Measurements from ENCODE around the gene HSD17B14. TPM values are rescaled to one million over a fixed set of nuclear protein-coding genes. Genes with fewer than 3 reads are reported as not detected.

Gene HSD17B14
- total and polyA plus RNA-seq, 2 of the 13 experiments (the other 11 are each of a cell fraction or from before 2014, with no cell fraction given): 0.58 to 1.2 TPM

DNA sequence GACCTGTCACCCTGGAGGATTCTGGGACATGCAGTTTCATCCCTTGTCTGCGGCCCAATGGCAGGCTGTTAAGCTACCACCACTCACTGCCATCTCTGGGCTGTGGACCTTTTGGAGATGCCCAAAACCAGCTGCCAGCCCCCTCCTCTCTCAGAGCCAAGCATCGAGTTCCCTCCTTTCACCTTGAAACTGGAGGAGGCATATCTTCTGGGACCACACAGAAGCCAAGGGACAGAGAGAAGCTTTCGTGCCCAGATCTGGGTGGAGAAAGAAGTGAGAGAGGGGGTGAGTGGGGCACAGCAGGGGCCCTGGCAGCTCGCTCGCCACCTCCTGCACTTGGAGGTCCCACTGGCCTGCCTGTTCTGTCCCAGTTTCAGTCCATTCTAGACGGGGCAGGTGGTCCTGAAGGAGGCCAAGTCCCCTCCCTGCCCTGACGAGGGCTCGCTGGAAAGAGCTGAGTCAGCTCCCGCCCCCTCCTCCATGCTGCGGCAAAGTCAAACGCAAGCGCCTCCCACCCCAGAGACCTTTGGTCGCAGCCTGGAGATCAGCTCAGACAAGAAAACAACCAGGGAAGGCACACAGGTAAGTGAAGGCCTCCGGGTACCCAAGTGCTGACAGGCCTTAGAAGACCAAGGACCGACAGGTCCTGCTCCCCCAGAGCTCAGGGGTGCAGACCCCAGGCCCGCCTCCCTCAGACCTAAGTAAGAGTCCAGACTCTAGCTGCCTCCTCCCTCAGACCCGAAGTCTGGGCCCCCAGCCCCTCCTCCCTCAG lies 29.3 kb downstream of the HSD17B14 start (continued):
- TF ChIP-seq, protein P1, sequence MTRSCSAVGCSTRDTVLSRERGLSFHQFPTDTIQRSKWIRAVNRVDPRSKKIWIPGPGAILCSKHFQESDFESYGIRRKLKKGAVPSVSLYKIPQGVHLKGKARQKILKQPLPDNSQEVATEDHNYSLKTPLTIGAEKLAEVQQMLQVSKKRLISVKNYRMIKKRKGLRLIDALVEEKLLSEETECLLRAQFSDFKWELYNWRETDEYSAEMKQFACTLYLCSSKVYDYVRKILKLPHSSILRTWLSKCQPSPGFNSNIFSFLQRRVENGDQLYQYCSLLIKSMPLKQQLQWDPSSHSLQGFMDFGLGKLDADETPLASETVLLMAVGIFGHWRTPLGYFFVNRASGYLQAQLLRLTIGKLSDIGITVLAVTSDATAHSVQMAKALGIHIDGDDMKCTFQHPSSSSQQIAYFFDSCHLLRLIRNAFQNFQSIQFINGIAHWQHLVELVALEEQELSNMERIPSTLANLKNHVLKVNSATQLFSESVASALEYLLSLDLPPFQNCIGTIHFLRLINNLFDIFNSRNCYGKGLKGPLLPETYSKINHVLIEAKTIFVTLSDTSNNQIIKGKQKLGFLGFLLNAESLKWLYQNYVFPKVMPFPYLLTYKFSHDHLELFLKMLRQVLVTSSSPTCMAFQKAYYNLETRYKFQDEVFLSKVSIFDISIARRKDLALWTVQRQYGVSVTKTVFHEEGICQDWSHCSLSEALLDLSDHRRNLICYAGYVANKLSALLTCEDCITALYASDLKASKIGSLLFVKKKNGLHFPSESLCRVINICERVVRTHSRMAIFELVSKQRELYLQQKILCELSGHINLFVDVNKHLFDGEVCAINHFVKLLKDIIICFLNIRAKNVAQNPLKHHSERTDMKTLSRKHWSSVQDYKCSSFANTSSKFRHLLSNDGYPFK (CRISPR knock-in tag; IDR thresholded peaks at IDR 0.05; ENCODE audit: borderline replicate concordance): no peak
- TF ChIP-seq KMT2A (CRISPR knock-in tag; IDR thresholded peaks at IDR 0.05) (no peak), MIER3 (CRISPR knock-in tag; IDR thresholded peaks at IDR 0.05; ENCODE audit: borderline replicate concordance) (peak; percentile 65; the same call in 1 of the 2 replicates), ZNF781 (CRISPR knock-in tag; IDR thresholded peaks at IDR 0.05; ENCODE audit: borderline replicate concordance, not compliant biosample characterization) (peak; percentile 52), IKZF1 (IDR thresholded peaks at IDR 0.05) (no peak), ZNF446 (CRISPR knock-in tag; IDR thresholded peaks at IDR 0.05) (no peak; the same call in 1 of the 2 replicates), ZNF510 (CRISPR knock-in tag; IDR thresholded peaks at IDR 0.05; ENCODE audit: low read depth) (peak; percentile 75), JUNB (CRISPR knock-in tag; IDR thresholded peaks at IDR 0.05; ENCODE audit: borderline replicate concordance) (no peak), ZEB1 (IDR thresholded peaks at IDR 0.05; ENCODE audit: insufficient replicate concordance, low read depth) (peak; percentile 38), CBX1 (IDR thresholded peaks at IDR 0.05; ENCODE audit: low read depth) (peak; percentile 17), ZBTB20 (CRISPR knock-in tag; IDR thresholded peaks at IDR 0.05; ENCODE audit: borderline replicate concordance, low read depth) (peak; percentile 69; the same call in 1 of the 2 replicates), ZBTB7B (CRISPR knock-in tag; IDR thresholded peaks at IDR 0.05) (peak; percentile 83), JUND (CRISPR knock-in tag; IDR thresholded peaks at IDR 0.05) (no peak), STAG1 (CRISPR knock-in tag; IDR thresholded peaks at IDR 0.05) (no peak), IRF2 (CRISPR knock-in tag; IDR thresholded peaks at IDR 0.05) (peak; percentile 49)
- TF ChIP-seq, protein P2, sequence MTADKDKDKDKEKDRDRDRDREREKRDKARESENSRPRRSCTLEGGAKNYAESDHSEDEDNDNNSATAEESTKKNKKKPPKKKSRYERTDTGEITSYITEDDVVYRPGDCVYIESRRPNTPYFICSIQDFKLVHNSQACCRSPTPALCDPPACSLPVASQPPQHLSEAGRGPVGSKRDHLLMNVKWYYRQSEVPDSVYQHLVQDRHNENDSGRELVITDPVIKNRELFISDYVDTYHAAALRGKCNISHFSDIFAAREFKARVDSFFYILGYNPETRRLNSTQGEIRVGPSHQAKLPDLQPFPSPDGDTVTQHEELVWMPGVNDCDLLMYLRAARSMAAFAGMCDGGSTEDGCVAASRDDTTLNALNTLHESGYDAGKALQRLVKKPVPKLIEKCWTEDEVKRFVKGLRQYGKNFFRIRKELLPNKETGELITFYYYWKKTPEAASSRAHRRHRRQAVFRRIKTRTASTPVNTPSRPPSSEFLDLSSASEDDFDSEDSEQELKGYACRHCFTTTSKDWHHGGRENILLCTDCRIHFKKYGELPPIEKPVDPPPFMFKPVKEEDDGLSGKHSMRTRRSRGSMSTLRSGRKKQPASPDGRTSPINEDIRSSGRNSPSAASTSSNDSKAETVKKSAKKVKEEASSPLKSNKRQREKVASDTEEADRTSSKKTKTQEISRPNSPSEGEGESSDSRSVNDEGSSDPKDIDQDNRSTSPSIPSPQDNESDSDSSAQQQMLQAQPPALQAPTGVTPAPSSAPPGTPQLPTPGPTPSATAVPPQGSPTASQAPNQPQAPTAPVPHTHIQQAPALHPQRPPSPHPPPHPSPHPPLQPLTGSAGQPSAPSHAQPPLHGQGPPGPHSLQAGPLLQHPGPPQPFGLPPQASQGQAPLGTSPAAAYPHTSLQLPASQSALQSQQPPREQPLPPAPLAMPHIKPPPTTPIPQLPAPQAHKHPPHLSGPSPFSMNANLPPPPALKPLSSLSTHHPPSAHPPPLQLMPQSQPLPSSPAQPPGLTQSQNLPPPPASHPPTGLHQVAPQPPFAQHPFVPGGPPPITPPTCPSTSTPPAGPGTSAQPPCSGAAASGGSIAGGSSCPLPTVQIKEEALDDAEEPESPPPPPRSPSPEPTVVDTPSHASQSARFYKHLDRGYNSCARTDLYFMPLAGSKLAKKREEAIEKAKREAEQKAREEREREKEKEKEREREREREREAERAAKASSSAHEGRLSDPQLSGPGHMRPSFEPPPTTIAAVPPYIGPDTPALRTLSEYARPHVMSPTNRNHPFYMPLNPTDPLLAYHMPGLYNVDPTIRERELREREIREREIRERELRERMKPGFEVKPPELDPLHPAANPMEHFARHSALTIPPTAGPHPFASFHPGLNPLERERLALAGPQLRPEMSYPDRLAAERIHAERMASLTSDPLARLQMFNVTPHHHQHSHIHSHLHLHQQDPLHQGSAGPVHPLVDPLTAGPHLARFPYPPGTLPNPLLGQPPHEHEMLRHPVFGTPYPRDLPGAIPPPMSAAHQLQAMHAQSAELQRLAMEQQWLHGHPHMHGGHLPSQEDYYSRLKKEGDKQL (CRISPR knock-in tag; IDR thresholded peaks at IDR 0.05; ENCODE audit: low read depth): no peak
- TF ChIP-seq, protein P3, sequence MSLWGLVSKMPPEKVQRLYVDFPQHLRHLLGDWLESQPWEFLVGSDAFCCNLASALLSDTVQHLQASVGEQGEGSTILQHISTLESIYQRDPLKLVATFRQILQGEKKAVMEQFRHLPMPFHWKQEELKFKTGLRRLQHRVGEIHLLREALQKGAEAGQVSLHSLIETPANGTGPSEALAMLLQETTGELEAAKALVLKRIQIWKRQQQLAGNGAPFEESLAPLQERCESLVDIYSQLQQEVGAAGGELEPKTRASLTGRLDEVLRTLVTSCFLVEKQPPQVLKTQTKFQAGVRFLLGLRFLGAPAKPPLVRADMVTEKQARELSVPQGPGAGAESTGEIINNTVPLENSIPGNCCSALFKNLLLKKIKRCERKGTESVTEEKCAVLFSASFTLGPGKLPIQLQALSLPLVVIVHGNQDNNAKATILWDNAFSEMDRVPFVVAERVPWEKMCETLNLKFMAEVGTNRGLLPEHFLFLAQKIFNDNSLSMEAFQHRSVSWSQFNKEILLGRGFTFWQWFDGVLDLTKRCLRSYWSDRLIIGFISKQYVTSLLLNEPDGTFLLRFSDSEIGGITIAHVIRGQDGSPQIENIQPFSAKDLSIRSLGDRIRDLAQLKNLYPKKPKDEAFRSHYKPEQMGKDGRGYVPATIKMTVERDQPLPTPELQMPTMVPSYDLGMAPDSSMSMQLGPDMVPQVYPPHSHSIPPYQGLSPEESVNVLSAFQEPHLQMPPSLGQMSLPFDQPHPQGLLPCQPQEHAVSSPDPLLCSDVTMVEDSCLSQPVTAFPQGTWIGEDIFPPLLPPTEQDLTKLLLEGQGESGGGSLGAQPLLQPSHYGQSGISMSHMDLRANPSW (CRISPR knock-in tag; IDR thresholded peaks at IDR 0.05; ENCODE audit: borderline replicate concordance): no peak
- TF ChIP-seq, protein P4, sequence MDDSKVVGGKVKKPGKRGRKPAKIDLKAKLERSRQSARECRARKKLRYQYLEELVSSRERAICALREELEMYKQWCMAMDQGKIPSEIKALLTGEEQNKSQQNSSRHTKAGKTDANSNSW (CRISPR knock-in tag; IDR thresholded peaks at IDR 0.05; ENCODE audit: borderline replicate concordance): 0 out of 2 replicates have a peak, but pooled peaks have one; percentile 27

Measured in HepG2 (cell line).